Measurements from ENCODE around the gene GATB.

Gene GATB

GRCh38 chr4:151671541-151672059, 89.2 kb downstream of the GATB start:
- DNase-seq: no peak

DNA sequence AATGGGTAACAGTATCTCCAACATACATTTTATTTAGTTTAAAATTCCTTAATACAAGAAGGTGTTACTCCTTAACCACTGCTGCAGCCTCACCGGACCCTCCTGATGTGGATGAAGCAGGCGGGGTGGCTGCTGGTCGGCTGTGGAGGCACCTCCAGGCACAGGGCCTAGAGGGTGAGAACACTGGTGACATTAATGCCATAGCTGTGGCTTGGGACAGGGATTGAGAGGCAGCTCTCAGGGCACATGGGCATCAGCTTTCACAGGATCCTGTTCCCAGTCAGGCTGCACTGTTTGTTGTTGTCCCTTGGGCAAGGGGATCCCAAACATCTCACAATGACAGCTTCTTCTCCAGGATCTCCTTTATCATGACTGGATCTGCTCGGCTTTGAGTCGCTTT, 90.0 kb downstream of the GATB start:
- DNase-seq: no peak

GRCh38 chr4:151669990-151670389, 90.8 kb downstream of the GATB start:
- no peak for DNase-seq

GRCh38 chr4:151668689-151669402, 92.0 kb downstream of the GATB start:
- DNase-seq: no peak

DNA sequence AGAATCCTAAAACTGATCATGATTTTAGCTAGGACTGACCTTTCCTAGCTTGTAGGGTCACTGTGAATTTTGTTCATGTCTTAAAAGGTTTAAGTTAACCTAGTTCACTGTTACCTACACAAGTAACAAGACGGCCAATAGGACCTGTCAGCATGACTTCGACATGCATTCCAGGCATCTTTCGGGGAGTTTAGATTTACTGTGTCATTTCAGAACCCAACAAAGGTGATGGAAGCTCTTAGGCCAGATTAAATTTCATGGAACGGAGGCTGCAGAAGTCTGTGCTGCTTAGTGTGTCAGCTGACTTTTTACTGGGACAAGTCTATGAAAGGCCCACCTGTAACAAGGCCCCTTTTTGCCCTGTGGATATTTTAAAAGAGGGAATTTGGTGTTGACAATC, 93.1 kb downstream of the GATB start:
- no peak for DNase-seq

- no peak for DNase-seq
These were observed 93.8 kb downstream of the GATB start for GRCh38 chr4:151667048-151667447.

DNA sequence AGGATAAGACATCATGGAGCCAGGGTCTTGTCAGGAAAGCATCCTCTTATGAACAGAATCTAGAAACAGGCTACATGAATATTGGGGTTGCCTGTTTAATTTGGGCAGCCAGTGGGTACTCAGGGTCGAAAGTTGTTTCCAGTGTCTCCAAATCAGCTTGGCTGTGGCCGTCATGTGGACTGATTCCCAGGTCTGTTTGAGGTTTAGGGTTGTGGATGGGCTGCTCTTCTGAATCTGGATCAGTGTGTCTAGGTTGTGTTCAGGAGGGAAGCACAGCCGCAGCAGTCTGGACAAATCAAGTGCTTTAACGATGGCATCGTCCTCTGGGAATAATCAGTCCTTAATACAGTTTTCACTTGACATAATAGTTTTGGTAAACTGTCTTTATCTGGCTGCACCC, 94.3 kb downstream of the GATB start:
- no peak for DNase-seq

GRCh38 chr4:151665785-151666127, 95.1 kb downstream of the GATB start:
- no peak for DNase-seq

GRCh38 chr4:151665022-151665784, 95.6 kb downstream of the GATB start:
- no peak for DNase-seq

DNA sequence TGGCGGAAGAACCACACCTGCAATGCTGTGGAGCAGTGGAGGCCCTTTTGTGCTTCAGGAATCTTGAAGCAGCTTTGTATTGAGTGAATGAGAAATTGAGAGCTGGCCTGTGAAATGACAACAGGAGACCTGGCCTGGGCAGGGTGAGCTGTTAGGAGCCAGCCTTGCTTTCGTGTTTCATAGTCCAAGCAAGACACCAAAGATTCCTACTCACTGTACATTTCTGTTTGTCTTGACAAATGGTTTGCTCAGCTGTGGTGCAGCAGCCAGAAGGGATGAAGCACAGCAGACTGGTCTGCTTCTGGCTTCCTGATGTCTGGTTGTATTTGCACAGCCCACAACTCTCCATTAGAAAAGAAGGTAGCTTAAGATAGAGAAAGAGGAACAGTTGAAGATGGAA, 96.5 kb downstream of the GATB start:
- no peak for DNase-seq

GRCh38 chr4:151663109-151663508, 97.7 kb downstream of the GATB start:
- DNase-seq: no peak

- DNase-seq: no peak
These were observed 98.9 kb downstream of the GATB start for GRCh38 chr4:151661873-151662272.

DNA sequence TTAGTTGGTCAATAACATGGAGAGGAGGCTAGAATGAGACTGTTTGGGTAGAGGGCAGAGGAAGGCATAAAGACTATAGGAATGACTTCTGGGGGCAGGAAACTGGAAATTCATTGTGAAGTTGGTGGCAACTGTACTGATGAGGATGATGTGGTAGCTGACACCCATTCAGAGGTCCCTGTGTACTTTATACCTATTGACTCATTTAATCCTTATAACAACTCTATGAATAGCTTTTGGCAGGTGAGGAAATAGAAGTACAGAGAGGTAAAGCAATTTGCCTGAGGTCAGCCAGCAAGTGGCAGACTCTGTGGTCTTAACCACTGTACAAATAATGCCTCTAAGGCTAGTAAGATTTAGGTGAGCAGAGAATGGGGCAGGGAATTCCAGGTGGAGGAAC, 100.1 kb downstream of the GATB start:
- DNase-seq: no peak

DNA sequence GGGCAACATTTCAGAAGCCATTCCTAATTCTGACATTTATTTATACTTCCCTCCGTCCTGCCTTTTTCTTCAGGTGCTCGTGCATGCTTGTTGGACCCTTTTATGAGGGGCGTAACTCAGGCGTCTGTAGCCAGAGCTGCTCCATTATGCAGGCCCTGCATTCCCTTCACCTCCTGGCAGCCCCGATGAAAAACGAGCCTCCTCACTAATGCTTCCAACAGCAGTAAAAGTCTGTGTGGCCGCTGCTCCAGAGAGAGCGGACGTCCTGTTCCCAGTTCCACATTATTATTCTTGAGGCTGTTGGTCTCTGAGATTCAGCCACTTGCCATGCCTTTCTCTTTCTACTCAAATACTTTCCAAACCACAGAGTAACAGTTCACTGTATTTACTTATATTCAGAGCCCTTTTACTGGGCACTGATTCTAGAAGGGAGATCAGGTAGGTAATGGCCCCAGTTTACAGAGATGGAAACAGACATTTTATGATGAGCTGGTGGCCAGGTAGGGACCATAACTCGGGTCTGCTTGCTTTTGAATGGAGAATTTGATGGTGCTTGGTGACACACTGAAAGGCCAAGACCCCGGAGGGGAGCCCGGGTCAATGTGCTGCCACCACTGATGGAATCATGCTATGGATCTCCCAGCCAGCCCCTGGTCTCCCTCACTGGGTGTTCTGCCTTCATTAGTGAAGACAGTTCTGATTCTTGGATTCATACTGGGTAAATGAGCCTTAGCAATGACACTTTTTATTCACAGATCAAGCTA, 101.0 kb downstream of the GATB start:
- DNase-seq: no peak

DNA sequence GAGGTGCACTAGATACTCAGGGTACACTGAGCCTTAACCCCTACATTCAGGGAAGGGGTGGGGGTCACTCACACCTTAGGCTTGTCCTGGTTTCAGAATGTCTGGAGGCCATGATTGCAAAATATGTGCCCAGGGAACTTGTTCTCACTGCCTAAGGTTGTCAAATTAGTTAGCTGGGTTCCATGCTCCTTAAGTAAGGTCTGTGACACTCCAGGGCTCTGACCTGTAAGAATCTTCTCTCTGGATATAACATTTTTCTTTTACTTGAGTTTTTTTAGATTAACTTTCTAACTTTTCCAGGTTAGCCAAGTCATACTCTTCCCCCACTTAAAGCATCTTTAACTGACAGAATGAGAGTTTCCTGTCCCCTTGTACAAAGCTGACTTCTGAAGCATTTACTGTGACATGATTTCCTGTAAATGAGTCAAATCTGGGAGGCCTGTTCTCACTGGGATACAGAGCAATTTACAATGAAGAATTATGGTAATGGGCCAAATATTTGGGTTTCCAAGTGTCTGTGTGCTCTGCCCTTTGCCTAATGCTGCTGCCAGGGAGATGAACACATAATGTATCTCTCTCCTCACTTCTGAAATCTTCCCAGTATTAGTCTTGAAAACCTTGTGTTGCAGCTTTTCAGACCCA, 101.7 kb downstream of the GATB start:
- no peak for DNase-seq

GRCh38 chr4:151657896-151658295, 102.9 kb downstream of the GATB start:
- no peak for DNase-seq

DNA sequence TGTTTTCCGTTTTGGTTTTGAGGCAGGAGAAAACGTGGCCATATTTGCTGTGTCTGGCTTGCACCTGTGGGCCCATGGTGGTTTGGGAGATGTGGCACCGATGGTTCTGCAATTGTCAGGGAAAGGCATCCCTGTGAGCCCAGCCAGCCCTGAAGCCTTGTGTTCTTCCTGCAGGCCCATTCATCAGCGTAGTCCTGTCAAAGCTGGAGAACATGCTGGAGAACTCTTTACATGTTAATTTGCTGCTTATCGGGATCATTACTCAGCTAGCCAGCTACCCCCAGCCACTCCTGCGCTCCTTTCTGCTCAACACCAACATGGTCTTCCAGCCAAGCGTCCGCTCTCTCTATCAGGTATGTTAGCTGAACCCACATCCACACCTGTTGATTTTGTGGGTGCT, 104.7 kb downstream of the GATB start:
- DNase-seq: no peak

- DNase-seq: no peak
These were observed 107.3 kb downstream of the GATB start for GRCh38 chr4:151653548-151653918.

GRCh38 chr4:151652841-151653547, 107.8 kb downstream of the GATB start:
- no peak for DNase-seq

DNA sequence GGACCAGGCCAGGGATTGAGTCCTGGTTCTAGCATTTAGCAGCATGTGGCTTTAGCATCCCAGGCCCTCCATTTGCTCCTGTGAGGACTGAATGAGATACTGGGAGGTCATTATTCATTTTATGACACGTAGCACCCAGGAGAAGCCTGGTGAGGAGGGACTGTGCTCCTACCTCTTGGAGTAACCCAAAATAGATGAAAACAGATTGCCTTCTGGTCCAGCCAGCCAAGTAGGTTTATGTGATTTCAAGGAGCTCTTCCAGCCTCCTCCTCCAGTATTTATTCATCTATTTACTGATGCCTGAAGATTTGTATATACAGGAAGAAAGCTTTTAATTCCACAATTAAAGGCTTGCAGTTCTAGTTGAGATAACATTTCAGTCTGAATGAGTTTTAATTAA, 109.3 kb downstream of the GATB start:
- no peak for DNase-seq

DNA sequence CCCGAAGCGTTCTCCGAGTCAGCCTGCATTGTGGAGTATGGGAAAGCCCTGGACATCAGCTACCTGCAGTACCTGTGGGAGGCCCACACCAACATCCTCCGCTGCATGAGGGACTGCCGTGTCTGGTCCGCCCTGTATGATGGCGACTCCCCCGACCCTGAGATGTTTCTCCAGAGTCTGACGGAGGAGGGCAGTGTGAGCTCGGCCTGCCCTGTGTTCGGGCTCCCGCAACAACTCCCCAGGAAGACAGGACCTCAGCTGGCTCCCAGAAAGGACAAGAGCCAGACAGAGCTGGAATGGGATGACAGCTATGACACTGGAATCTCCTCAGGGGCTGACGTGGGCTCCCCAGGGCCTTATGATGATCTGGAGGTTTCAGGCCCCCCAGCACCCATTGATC, 111.3 kb downstream of the GATB start:
- DNase-seq: no peak

DNA sequence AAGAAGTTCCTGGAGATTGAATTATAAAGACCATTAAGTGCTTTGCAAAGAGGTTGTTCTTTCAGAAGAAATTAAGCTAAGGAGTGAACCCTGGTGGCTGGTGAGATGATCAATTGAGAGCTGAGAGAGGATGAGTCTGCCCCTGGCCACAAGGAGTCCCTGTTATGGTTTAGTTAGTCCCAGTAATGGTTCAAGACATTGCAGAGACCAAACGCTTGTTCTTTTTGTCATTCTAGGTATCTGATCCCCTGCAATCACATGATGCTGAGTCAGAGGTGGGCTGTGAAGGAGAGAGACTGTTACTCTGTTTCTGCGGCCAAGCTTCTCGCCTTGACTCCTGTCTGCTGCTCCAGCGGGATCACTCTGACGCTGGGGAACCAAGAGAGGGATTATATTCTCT, 114.5 kb downstream of the GATB start:
- DNase-seq: no peak

- DNase-seq: no peak
These were observed 116.2 kb downstream of the GATB start for GRCh38 chr4:151644622-151645021.
